Cardiac fibroblast (primary cell): Measurements from ENCODE around the gene NID1.
"Not testable (repeated sequence)": the region's sequence is repeated elsewhere in the genome, so short reads cannot be mapped to it uniquely, and the experiment has no call there.

Experiments used
- DNase-seq, 2 donors: peaks; one replicate each; pipeline versions ENCODE4 v3.0.0 to v3.0.0-alpha.2; 2010; ENCODE audit warnings: low read depth in 2 of 2
- H3K4me3 ChIP-seq, 2 donors: replicated peaks in 1 of 2; 1 replicate in 1 of 2; 2 replicates in 1 of 2; pipeline ENCODE4 v1.5.1; 2011; ENCODE audit warnings: low read depth in 2 of 2, low read length in 2 of 2, mild to moderate bottlenecking in 2 of 2, moderate library complexity in 1 of 2
- CTCF ChIP-seq: IDR thresholded peaks from one replicate; pipeline ENCODE4 v1.5.1; 2011; ENCODE audit warnings: low read depth, mild to moderate bottlenecking, low read length, inconsistent platforms

The NID1 gene

GRCh38 chr1:235976490-235976889, 88.4 kb downstream of the NID1 start:
- H3K4me3 ChIP-seq = no peak overlapping the region
- no peak for TF ChIP-seq CTCF
- no peak for DNase-seq

- H3K4me3 ChIP-seq = no peak overlapping the region
- TF ChIP-seq CTCF = no peak
- peak in 1 of 2 donors; percentile 73 for DNase-seq
Observed at GRCh38 chr1:235974616-235975015, 90.3 kb downstream of the NID1 start.

- not testable (repeated sequence) for H3K4me3 ChIP-seq, DNase-seq
Observed at GRCh38 chr1:235972691-235973090, 92.2 kb downstream of the NID1 start.

GRCh38 chr1:235972311-235972689, 92.6 kb downstream of the NID1 start:
- peak; percentile 88 to 89 for DNase-seq
- TF ChIP-seq CTCF = no peak
- peak overlapping the region in 1 of 2 donors; percentile 29 for H3K4me3 ChIP-seq

- peak; percentile 97 to 98 for DNase-seq
- H3K4me3 ChIP-seq = peak overlapping the region in 1 of 2 donors; percentile 29
- TF ChIP-seq CTCF = peak; percentile 79
Observed at GRCh38 chr1:235971571-235972310, 93.1 kb downstream of the NID1 start.

- TF ChIP-seq CTCF = no peak
- DNase-seq = no peak
- H3K4me3 ChIP-seq = no peak overlapping the region
Observed at GRCh38 chr1:235971020-235971419, 93.9 kb downstream of the NID1 start.

GRCh38 chr1:235968831-235969230, 96.1 kb downstream of the NID1 start:
- no peak for DNase-seq
- no peak overlapping the region for H3K4me3 ChIP-seq
- TF ChIP-seq CTCF = no peak

GRCh38 chr1:235966134-235966533, 98.8 kb downstream of the NID1 start:
- not testable (repeated sequence) for DNase-seq, H3K4me3 ChIP-seq
